ENCODE measurements around the gene PDK2.

PDK2 gene

GRCh38 chr17:50148226-50149090, 53.3 kb downstream of the PDK2 start:
- ATAC-seq (peak; percentile 35), DNase-seq (ENCODE audit: low spot score in 2 of 2) (peak; percentile 59 to 88)
- Mint-ChIP-seq H3K4me3 (peak overlapping the region; percentile 97), H3K27ac (peak overlapping the region; percentile 96), H3K4me1 (peaks cover 51% of the 10 kb centered on the region), H3K9me3 (no peaks in the 10 kb centered on the region), H3K36me3 (peaks cover 70% of the 10 kb centered on the region)

DNA sequence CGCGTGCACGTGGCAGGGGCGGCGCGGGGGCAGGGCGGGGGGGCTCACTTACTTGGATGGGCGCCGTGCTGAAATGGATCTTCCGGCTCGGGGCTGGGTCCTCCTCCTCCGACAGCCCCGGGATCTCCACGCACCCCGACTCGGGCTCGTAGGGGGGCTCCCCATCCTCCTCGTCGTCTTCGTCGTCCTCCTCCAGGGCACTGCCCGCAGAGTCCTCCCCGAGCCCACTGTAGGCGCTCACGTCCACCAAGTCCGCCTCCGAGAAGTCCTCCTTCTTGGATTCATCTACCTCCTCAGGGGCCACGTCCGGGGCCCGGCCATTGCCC, 53.9 kb downstream of the PDK2 start:
- peak overlapping the region; percentile 96 for H3K27ac Mint-ChIP-seq
- DNase-seq (ENCODE audit: low spot score in 2 of 2) = no peak
- H3K36me3 Mint-ChIP-seq = peaks cover 64% of the 10 kb centered on the region
- peaks cover 45% of the 10 kb centered on the region for H3K4me1 Mint-ChIP-seq
- no peak for ATAC-seq
- H3K9me3 Mint-ChIP-seq = no peaks in the 10 kb centered on the region
- H3K4me3 Mint-ChIP-seq = peak overlapping the region; percentile 97

- DNase-seq (ENCODE audit: low spot score in 2 of 2) (peak; percentile 46 to 76), ATAC-seq (peak; percentile 2)
- Mint-ChIP-seq H3K36me3 (peaks cover 58% of the 10 kb centered on the region), H3K4me3 (peak overlapping the region; percentile 97), H3K27ac (peak overlapping the region; percentile 96), H3K4me1 (peaks cover 41% of the 10 kb centered on the region), H3K9me3 (no peaks in the 10 kb centered on the region)
Observed at GRCh38 chr17:50149417-50150353, 54.5 kb downstream of the PDK2 start.

- DNase-seq (ENCODE audit: low spot score in 2 of 2) = no peak
Observed at GRCh38 chr17:50150354-50151040, 55.3 kb downstream of the PDK2 start, which contains the start of gene PPP1R9B. PPP1R9B (minus strand) TSS chr17:50150677; CDS start chr17:50150513, 164 bp downstream.

GRCh38 chr17:50151041-50151936, 56.1 kb downstream of the PDK2 start:
- Mint-ChIP-seq H3K4me3 (peak overlapping the region; percentile 97), H3K9me3 (no peaks in the 10 kb centered on the region), H3K4me1 (peaks cover 30% of the 10 kb centered on the region), H3K27ac (peak overlapping the region; percentile 88), H3K36me3 (peaks cover 44% of the 10 kb centered on the region)
- DNase-seq (ENCODE audit: low spot score in 2 of 2) = peak; percentile 76 to 91
- ATAC-seq = peak; percentile 79

More at GRCh38 chr17:50150354-50151040, 55.3 kb downstream of the PDK2 start, which contains the start of gene PPP1R9B:
- peaks cover 38% of the 10 kb centered on the region for H3K4me1 Mint-ChIP-seq
- H3K4me3 Mint-ChIP-seq = peak within 1 kb of the TSS; percentile 97
- H3K9me3 Mint-ChIP-seq = no peaks in the 10 kb centered on the region
- ATAC-seq = peak; percentile 8
- peaks cover 50% of the 10 kb centered on the region for H3K36me3 Mint-ChIP-seq
- peak within 1 kb of the TSS; percentile 96 for H3K27ac Mint-ChIP-seq

- H3K4me1 Mint-ChIP-seq = peaks cover 22% of the 10 kb centered on the region
- H3K9me3 Mint-ChIP-seq = no peaks in the 10 kb centered on the region
- DNase-seq (ENCODE audit: low spot score in 2 of 2) (peak in 1 of 2 donors; percentile 79), ATAC-seq (peak; percentile 14)
- H3K4me3 Mint-ChIP-seq = peak overlapping the region; percentile 97
- peak overlapping the region; percentile 88 for H3K27ac Mint-ChIP-seq
- peaks cover 37% of the 10 kb centered on the region for H3K36me3 Mint-ChIP-seq
Observed at GRCh38 chr17:50151937-50152547, 56.9 kb downstream of the PDK2 start.

DNA sequence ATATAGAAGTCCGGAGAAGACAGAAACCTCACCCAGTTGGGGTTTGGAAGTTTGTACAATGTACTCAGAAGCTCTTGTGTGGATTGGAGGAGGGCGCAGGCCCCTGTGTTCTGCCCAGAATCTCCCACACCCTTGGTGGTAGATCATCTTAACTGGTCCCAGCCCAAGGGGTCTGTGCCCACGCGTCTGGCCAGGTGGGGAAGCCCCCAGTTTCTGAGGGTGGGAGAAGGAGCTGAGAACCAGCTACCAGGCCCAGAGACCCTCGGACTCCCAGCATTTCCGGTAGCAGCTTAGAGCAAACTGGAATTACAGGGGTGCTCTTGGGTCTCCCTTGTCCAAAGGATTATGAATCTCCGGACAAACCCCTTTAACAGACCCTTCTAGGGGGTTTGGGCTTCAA, 57.6 kb downstream of the PDK2 start:
- H3K36me3 Mint-ChIP-seq = peaks cover 30% of the 10 kb centered on the region
- H3K27ac Mint-ChIP-seq = peak overlapping the region; percentile 88
- ATAC-seq = no peak
- H3K4me3 Mint-ChIP-seq = peak overlapping the region; percentile 97
- no peak for DNase-seq (ENCODE audit: low spot score in 2 of 2)
- no peaks in the 10 kb centered on the region for H3K9me3 Mint-ChIP-seq
- H3K4me1 Mint-ChIP-seq = peaks cover 15% of the 10 kb centered on the region

DNA sequence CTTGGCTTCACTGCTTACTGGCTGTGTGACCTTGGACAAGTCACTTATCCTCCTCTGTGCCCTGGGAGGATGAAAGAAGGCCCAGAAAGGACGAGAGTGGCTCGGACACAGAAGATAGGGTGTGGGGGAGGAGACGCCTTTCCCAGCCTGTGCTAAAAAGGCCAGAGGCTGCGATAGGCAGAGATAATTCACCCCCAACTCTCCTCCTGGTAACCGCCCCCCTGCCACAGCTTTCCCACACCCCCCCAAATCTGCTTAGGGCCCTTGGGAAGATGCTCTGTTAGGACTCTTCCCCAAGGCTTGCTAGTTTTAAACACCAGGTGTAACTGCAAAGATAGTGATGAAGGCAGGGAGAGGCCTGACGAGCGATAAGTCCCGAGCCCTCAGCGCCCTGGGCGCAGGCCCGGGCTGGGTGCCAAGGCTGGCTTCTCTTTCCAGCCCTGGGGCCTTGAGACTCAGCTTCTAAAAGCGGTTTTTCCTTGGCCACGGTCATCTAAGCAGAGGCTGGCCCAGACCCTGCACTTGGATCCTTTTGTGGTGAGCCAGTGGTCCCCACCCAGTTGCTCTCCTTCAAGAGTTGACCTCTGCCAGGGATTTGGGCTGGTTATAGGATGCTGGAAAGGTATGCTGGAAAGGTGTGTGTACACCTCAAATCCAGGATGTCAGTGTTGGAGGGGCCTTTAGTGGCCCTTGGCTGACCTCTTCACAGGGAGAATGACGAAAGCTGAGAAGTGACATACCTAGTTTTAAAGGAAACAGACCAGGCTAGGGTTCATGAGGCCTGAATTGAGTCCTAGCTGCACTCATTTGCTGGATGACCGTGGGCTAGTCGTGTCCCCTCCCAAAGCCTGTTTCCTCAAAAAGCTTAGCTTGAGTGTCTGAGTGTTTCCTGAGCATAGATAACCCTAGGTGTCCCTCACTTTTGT, 58.8 kb downstream of the PDK2 start:
- no peaks in the 10 kb centered on the region for H3K9me3 Mint-ChIP-seq
- H3K36me3 Mint-ChIP-seq = peaks cover 19% of the 10 kb centered on the region
- ATAC-seq = no peak
- no peak for DNase-seq (ENCODE audit: low spot score in 2 of 2)
- peak overlapping the region; percentile 52 for H3K27ac Mint-ChIP-seq
- H3K4me1 Mint-ChIP-seq = peaks cover 15% of the 10 kb centered on the region
- H3K4me3 Mint-ChIP-seq = no peak overlapping the region

- Mint-ChIP-seq H3K4me3 (no peak overlapping the region), H3K9me3 (no peaks in the 10 kb centered on the region), H3K4me1 (peaks cover 15% of the 10 kb centered on the region), H3K27ac (peak overlapping the region; percentile 60), H3K36me3 (peaks cover 13% of the 10 kb centered on the region)
- no peak for ATAC-seq
- DNase-seq (ENCODE audit: low spot score in 2 of 2) = no peak
Observed at GRCh38 chr17:50154604-50155003, 59.5 kb downstream of the PDK2 start.

GRCh38 chr17:50155115-50155819, 60.1 kb downstream of the PDK2 start:
- H3K4me3 Mint-ChIP-seq = no peak overlapping the region
- H3K4me1 Mint-ChIP-seq = peaks cover 15% of the 10 kb centered on the region
- H3K9me3 Mint-ChIP-seq = no peaks in the 10 kb centered on the region
- ATAC-seq = no peak
- peak overlapping the region; percentile 60 for H3K27ac Mint-ChIP-seq
- peaks cover 13% of the 10 kb centered on the region for H3K36me3 Mint-ChIP-seq
- DNase-seq (ENCODE audit: low spot score in 2 of 2) = no peak

DNA sequence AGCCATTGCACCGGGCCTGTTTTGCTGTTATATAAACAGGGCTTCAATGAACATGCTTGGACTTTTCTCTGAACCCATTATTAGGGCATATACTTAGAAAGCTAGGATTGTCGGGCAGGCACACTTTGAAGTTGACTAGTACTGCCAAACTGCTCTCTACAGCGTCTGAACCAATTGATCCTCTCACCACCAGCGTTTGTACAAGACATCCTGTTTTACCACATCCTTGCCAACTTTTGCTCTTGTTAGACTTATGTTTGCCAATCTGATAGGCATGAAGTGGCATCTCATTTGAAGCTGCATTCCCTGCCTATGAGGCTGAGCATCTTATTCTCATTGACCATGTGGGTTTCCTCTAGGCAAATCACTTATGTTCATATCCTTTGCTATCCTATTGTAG, 62.7 kb downstream of the PDK2 start:
- Mint-ChIP-seq H3K4me3 (no peak overlapping the region), H3K9me3 (no peaks in the 10 kb centered on the region), H3K27ac (no peak overlapping the region), H3K4me1 (peaks cover 31% of the 10 kb centered on the region), H3K36me3 (no peaks in the 10 kb centered on the region)
- no peak for ATAC-seq
- no peak for DNase-seq (ENCODE audit: low spot score in 2 of 2)

GRCh38 chr17:50161023-50161910, 66.1 kb downstream of the PDK2 start:
- ATAC-seq = peak; percentile 96
- Mint-ChIP-seq H3K4me3 (peak overlapping the region; percentile 64), H3K9me3 (no peaks in the 10 kb centered on the region), H3K36me3 (no peaks in the 10 kb centered on the region), H3K27ac (peak overlapping the region; percentile 66), H3K4me1 (peaks cover 24% of the 10 kb centered on the region)
- DNase-seq (ENCODE audit: low spot score in 2 of 2) = peak; percentile 97 to 98
